Parathyroid adenoma (tissue), 2 donors: ENCODE measurements around the gene PNMA6F.

Experiments
- H2AFZ ChIP-seq: fragments of 300-600 bp; sonication (generic); one replicate; pipeline ENCODE4 v1.7.0; 2017; ENCODE audit warnings: antibody characterized with exemption, mild to moderate bottlenecking
- H3K27ac ChIP-seq: fragments of 300-600 bp; sonication (generic); one replicate; pipeline ENCODE4 v1.7.0; 2017
- H3K27me3 ChIP-seq: fragments of 300-600 bp; sonication (generic); one replicate; pipeline ENCODE4 v1.7.0; 2017; ENCODE audit warnings: low read length; ENCODE audit not compliant: control insufficient read depth, insufficient read depth
- H3K36me3 ChIP-seq: fragments of 300-600 bp; sonication (generic); one replicate; pipeline ENCODE4 v1.7.0; 2017; ENCODE audit warnings: low read length; ENCODE audit not compliant: control insufficient read depth, insufficient read depth
- H3K4me1 ChIP-seq: fragments of 300-600 bp; sonication (generic); one replicate; pipeline ENCODE4 v1.7.0; 2017; ENCODE audit warnings: control low read depth
- H3K4me2 ChIP-seq: fragments of 300-600 bp; sonication (generic); one replicate; pipeline ENCODE4 v1.7.0; 2017; ENCODE audit warnings: low read length
- H3K4me3 ChIP-seq: fragments of 300-600 bp; sonication (generic); one replicate; pipeline ENCODE4 v1.7.0; 2017; ENCODE audit warnings: low read depth, low read length
- H3K79me2 ChIP-seq: fragments of 300-600 bp; sonication (generic); one replicate; pipeline ENCODE4 v1.7.0; 2017; ENCODE audit warnings: control low read depth
- H3K9ac ChIP-seq: fragments of 300-600 bp; sonication (generic); one replicate; pipeline ENCODE4 v1.7.0; 2017; ENCODE audit warnings: mild to moderate bottlenecking
- H3K9me3 ChIP-seq: fragments of 300-600 bp; sonication (generic); one replicate; pipeline ENCODE4 v1.7.0; 2017; ENCODE audit warnings: low read length; ENCODE audit not compliant: control insufficient read depth
- CTCF ChIP-seq: fragments of 300-600 bp; sonication (generic); IDR thresholded peaks from one replicate; pipeline ENCODE4 v1.7.0; 2017; ENCODE audit warnings: antibody characterized with exemption, mild to moderate bottlenecking
- donor health status: primary hyperparathyroidism.

The PNMA6F gene

GRCh38 chrX:153347530-153347929 lies 26.0 kb upstream of the PNMA6F start:
- H3K4me1 ChIP-seq, result peaks cover 12% of the 10 kb centered on the region
- H3K9ac ChIP-seq, result no peak overlapping the region
- no peak overlapping the region for H3K4me2 ChIP-seq
- no peaks in the 10 kb centered on the region for H3K79me2 ChIP-seq
- no peak for TF ChIP-seq CTCF
- no peaks in the 10 kb centered on the region for H3K27me3 ChIP-seq
- no peak overlapping the region for H3K27ac ChIP-seq
- no peaks in the 10 kb centered on the region for H3K9me3 ChIP-seq
- no peak overlapping the region for H3K4me3 ChIP-seq
- no peaks in the 10 kb centered on the region for H3K36me3 ChIP-seq
- H2AFZ ChIP-seq, result no peak overlapping the region

- H3K36me3 ChIP-seq, result no peaks in the 10 kb centered on the region
- H2AFZ ChIP-seq, result no peak overlapping the region
Measured at GRCh38 chrX:153343674-153344073, 22.1 kb upstream of the PNMA6F start.

GRCh38 chrX:153342762-153343558 lies 21.4 kb upstream of the PNMA6F start:
- Histone ChIP-seq H3K27me3 (no peaks in the 10 kb centered on the region), H3K4me1 (no peaks in the 10 kb centered on the region), H3K36me3 (no peaks in the 10 kb centered on the region), H3K4me3 (no peak overlapping the region), H3K27ac (no peak overlapping the region), H3K79me2 (peaks cover 5% of the 10 kb centered on the region), H2AFZ (no peak overlapping the region), H3K9me3 (no peaks in the 10 kb centered on the region), H3K9ac (no peak overlapping the region), H3K4me2 (no peak overlapping the region)
- TF ChIP-seq CTCF, result no peak

More at GRCh38 chrX:153343674-153344073, 22.1 kb upstream of the PNMA6F start:
- H3K4me1 ChIP-seq, result no peaks in the 10 kb centered on the region
- no peak overlapping the region for H3K4me3 ChIP-seq
- H3K9ac ChIP-seq, result no peak overlapping the region
- TF ChIP-seq CTCF, result no peak
- H3K27ac ChIP-seq, result no peak overlapping the region
- H3K4me2 ChIP-seq, result no peak overlapping the region
- no peaks in the 10 kb centered on the region for H3K27me3 ChIP-seq
- no peaks in the 10 kb centered on the region for H3K9me3 ChIP-seq
- peaks cover 5% of the 10 kb centered on the region for H3K79me2 ChIP-seq

- Histone ChIP-seq H3K27me3 (no peaks in the 10 kb centered on the region), H3K4me3 (no peak overlapping the region), H3K9ac (no peak overlapping the region), H2AFZ (no peak overlapping the region), H3K4me1 (peaks cover 6% of the 10 kb centered on the region), H3K4me2 (no peak overlapping the region), H3K36me3 (no peaks in the 10 kb centered on the region), H3K27ac (no peak overlapping the region), H3K9me3 (no peaks in the 10 kb centered on the region), H3K79me2 (peaks cover 16% of the 10 kb centered on the region)
- TF ChIP-seq CTCF, result no peak
Measured at GRCh38 chrX:153340111-153340510, 18.5 kb upstream of the PNMA6F start.

- Histone ChIP-seq H3K27me3 (no peaks in the 10 kb centered on the region), H2AFZ (no peak overlapping the region)
Measured at GRCh38 chrX:153339662-153340061, 18.1 kb upstream of the PNMA6F start.

More at GRCh38 chrX:153339662-153340061, 18.1 kb upstream of the PNMA6F start:
- H3K9me3 ChIP-seq, result no peaks in the 10 kb centered on the region
- H3K79me2 ChIP-seq, result peaks cover 17% of the 10 kb centered on the region
- no peak overlapping the region for H3K9ac ChIP-seq
- no peak overlapping the region for H3K4me3 ChIP-seq
- TF ChIP-seq CTCF, result no peak
- no peak overlapping the region for H3K27ac ChIP-seq
- H3K36me3 ChIP-seq, result no peaks in the 10 kb centered on the region
- H3K4me2 ChIP-seq, result no peak overlapping the region
- H3K4me1 ChIP-seq, result peaks cover 6% of the 10 kb centered on the region
